Endothelial cell of hepatic sinusoid (primary cell): ENCODE data around the gene ARHGAP29.

Experiments used
- in situ Hi-C: cut with HindIII; loops from 2 replicates; pipeline ENCODE4 v1.10.0; 2017; ENCODE audit warnings: low sequenced_read_pairs

ARHGAP29 gene

GRCh38 chr1:94260635-94261387 lies 23.4 kb upstream of the ARHGAP29 start:
- in situ Hi-C loops = no loop called here

GRCh38 chr1:94259635-94260289 lies 22.4 kb upstream of the ARHGAP29 start:
- in situ Hi-C loops = no loop called here

DNA sequence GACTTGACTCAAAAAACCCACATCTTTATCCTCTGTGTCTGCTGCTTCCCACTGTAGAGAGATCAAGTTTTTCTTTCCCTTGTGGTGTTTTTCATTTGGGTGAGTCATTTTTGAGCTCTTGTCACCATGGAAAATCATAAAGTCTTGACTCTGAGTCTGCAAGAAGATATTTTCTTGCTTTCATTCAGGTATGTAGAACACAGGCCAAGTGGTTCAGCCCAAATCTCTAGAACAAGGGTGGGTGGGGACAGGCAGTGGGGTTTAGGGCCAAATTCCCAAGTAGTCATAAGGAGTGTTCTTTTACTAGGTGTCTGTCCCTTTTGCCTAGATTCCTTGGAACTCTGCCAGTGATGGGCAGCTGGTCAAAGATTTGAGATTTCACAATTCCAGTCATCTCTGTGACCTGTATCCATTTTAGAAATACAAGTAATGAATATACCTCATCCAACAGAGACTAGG lies 21.5 kb upstream of the ARHGAP29 start:
- in situ Hi-C loops = no loop called here

DNA sequence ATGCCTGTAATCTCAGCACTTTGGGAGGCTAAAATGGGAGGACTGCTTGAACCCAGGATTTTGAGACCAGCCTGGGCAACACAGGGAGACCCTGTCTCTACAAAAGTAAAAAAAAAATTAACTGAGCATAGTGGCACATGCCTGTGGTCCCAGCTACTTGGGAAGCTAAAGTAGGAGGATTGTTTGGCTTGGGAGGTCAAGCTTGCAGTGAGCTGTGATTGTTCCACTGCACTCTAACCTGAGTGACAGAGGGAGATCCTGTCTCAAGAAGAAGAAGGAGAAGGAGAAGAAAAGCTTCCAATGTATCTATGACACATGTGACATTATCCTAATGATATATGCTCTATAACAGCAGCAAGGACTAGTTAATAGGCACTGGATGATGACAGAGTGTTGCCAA lies 20.1 kb upstream of the ARHGAP29 start:
- in situ Hi-C loops = no loop called here

DNA sequence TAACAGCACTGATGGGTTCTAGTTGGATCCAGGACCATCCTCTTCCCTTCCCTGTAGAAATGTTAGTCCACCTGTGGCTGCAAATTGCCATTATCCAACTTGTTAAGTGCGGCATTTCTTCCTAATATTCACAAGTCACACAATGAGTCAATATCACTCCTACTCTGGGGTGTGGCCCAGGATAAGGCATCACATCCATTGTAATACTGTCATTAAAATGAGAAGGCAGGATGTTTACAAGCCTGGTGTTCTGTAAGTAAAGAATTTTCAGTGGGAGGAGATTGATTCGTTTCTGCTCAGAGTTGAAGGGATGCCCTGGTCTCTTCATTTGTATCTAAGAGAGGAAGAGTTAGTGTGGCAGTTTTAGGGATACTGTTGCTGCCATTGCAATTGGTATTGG lies 18.1 kb upstream of the ARHGAP29 start:
- in situ Hi-C loops = no loop called here

DNA sequence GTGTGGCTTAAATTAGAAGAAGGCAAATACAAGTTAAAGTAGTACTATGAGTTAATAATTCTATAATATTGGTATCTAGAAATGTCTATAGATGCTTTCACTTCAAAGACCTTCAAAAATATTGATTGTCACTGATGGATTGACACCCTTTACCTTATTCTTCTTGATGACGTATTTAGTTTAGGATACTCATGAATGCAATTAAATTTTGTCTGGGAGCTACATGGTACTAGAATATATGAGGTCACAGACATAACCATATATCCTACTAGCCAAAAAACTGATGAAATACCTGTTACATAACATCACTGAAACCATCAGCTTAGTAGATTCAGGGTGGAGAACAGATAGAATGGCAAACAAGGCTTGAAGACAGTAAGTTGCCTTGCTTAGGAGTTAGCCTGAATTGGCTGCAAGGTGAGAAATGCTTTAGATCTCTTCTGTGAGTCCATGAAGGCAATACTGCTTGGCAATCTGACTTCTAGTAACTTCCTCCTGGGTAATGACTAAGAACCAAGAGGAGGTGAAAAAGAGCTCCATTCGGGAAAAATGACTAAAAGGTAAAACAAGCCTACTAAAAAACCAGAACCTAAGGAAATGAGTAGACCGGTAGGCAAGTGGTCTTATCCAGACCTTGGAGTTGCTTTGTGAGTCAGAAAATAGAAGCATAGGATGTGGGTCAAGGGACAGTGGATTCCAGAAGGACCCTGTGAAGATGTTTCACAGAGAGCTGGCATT lies 16.9 kb upstream of the ARHGAP29 start:
- in situ Hi-C loops = no loop called here

DNA sequence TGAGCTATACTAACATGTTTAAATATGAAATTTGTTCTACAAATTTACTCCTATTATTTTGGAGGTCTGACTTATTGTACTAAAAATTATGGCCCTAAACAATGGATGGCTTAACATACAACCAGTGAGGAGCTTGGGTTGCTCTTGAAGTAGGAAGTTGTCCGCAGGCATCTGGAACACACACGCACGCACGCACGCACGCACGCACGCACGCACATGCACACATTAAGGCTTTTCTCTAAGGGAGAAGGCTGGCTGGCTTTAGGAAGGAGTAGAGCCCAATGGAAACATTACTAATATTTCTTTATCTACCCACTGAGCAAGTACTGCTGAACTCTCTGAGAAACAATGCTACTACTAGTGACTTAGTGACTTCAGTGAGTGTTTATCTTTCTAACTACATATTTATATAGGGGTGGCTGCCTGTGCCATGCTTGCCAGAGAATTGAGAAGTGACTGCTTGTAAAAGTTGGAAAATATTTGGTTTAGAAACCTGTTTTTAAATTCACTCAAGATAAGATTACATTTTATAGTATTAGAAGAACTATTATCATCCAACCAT lies 16.2 kb upstream of the ARHGAP29 start:
- in situ Hi-C loops = no loop called here

DNA sequence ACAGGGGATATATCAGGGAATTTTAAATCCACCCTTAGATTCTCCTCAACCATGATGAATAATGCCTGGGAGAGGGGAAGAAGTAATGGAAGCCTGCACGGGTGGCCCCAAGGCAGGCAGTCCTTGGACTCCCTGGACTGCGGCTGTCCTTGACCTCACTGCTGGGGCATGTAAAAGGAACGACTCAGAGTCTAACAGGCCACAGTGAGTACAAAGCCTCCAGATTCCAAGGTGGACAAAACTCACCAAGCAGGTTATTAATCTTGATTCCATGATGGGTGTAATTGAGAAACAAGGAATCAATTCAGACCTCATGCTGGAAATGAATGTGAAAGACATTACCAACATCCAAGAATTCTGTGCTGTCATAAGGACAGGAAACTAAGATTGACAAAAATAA lies 13.0 kb upstream of the ARHGAP29 start:
- in situ Hi-C loops = no loop called here

DNA sequence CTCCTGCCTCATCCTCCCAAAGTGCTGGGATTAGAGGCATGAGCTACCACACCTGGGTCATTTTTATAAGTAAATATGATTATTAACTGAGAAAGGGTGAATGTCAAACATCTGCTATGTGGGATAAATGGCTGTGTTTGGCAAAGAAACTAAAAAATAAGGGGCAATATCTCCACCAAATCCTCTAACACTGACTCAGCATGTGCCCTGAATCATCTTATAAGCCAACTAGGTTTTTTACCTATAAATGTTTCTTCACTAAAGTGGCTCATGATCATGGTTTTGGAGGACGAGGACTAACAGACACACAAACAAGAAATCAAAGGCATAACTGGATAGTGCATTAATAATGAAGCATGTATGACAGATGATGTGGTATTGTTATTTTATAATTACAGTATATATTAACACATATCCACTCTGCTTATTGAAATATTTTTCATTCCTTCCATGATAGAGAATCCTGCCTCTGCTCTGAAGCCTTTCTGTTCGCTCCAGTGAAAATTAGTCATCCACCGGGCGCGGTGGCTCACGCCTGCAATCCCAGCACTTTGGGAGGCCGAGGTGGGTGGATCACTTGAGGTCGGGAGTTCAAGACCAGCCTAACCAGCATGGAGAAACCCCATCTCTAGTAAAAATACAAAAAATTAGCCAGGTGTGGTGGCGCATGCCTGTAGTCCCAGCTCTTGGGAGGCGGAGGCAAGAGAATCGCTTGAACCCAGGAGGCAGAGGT lies 11.7 kb upstream of the ARHGAP29 start:
- in situ Hi-C loops = loop anchor here (10.0 kb wide), 1 partner anchor 194 kb away; no protein-coding TSS in a partner anchor

- in situ Hi-C loops = loop anchor here (10.0 kb wide), 1 partner anchor 193 kb away; no protein-coding TSS in a partner anchor
Measured at GRCh38 chr1:94247138-94248094, 10.0 kb upstream of the ARHGAP29 start.

DNA sequence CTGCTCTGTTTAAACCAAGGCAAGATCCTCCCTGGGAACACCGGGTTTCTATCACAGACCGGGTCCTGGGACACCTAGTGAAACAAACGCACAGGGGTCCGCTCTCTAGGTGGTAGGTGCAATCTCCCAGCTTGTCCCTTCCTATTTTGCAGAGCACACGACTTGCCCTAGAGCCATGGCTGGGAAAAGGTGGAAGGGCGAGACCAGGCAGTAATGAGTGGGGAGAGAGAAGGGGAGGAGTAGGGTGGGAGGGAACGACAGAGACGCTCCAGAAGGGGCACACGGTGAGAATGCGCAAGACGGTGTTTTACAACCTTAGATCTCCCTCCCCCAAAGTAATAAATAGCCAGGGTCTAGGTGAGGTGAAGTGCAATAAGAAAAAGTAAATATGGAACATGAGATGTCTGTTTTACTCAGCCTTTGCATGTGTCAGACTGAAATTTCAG lies 9.3 kb upstream of the ARHGAP29 start:
- in situ Hi-C loops = loop anchor here (10.0 kb wide), 1 partner anchor 192 kb away; no protein-coding TSS in a partner anchor

DNA sequence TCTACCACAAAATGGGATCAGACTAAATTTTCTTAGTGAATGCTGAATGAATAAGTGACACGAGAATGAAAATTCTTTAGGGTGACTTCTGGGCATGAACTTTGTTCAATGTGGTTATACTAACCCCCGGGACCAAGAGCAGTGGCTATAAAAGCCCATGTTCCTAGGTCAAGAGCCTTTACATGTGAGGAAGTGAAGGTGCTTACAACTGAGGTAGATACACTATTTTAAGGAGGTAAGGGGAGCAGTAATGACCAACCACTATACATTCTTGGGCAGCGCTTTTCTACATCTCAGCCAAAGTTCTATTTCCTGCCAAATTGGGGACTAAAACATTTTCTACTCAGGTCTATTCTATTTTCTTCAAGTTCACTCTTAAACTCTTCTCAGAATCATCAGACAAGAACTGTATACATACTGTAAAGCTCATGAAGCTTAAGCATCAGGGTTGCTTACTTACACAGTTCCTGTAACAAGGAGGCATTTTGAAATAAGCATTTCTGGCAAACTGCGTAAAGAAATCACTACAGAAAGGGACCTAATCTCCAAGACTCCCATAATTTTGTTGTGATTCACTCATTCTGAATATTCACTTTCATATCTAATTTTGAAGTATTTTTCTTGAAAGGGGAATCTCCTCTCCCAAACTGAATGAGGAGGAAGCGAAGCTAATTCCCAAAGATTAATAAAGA lies 8.5 kb upstream of the ARHGAP29 start:
- in situ Hi-C loops = loop anchor here (10.0 kb wide), 1 partner anchor 191 kb away; no protein-coding TSS in a partner anchor

- in situ Hi-C loops = loop anchor here (5.0 to 10.0 kb wide), 2 partner anchors 72 to 190 kb away; no protein-coding TSS in a partner anchor
Measured at GRCh38 chr1:94244816-94245215, 7.4 kb upstream of the ARHGAP29 start.

- in situ Hi-C loops = loop anchor here (5.0 to 10.0 kb wide), 2 partner anchors 74 to 189 kb away; no protein-coding TSS in a partner anchor
Measured at GRCh38 chr1:94243665-94244064, 6.3 kb upstream of the ARHGAP29 start.

DNA sequence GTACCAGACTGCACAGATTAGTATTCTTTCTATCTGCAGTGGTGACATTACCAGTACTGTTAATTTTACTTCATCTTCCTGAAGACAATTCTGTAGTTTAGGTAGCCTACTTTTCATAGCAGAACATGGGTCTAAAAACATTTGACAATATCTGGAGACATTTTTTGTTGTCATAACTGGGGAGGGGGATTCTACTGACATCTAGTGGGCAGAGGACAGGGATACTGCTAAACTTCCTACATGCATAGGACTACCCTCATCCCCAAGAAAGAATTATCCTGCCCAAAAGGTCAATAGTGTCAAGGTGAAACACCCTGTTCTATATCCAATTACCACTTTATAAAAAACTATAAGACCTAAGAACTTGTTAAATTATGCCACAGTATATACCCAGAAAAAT lies 3.4 kb upstream of the ARHGAP29 start:
- in situ Hi-C loops = loop anchor here (5.0 to 10.0 kb wide), 2 partner anchors 76 to 186 kb away; no protein-coding TSS in a partner anchor

DNA sequence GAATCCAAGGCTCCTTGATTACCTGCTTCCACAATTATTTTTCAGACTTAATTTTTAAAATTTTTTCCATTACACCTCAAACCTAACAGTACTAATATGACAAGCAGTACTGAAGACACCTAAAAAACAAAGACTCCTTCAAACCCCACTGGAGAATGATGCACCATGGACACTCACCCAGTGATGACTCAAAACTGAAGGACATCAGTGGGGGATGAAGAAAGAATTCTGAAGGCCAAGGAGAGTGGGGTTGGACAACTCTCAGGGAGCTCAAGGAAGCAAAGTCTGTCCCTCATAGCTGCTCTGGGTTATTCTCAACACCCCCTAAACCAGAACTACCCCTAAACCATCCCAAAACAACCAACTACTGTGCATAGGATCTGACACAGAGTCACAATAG lies 2.4 kb upstream of the ARHGAP29 start:
- in situ Hi-C loops = loop anchor here (5.0 to 10.0 kb wide), 2 partner anchors 78 to 185 kb away; no protein-coding TSS in a partner anchor

DNA sequence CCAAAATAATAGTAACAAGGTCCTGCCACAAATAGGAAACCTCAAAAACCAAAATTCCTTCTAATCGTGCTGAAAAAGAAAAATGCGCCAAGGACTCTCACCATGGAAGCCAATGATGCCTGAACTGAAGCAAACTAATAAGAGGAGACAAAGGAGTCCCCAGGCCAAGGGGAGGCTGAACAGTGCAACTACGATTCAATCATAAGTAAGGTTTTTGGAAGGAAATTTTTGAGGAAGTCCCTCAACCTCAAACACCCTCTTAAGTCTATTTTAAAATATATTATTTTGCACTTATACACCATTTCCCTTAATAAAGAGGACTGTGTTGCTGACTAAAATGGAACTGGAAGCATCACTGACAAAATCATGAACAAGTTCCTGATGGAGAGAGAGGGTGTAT lies 1.7 kb upstream of the ARHGAP29 start:
- in situ Hi-C loops = no loop called here

DNA sequence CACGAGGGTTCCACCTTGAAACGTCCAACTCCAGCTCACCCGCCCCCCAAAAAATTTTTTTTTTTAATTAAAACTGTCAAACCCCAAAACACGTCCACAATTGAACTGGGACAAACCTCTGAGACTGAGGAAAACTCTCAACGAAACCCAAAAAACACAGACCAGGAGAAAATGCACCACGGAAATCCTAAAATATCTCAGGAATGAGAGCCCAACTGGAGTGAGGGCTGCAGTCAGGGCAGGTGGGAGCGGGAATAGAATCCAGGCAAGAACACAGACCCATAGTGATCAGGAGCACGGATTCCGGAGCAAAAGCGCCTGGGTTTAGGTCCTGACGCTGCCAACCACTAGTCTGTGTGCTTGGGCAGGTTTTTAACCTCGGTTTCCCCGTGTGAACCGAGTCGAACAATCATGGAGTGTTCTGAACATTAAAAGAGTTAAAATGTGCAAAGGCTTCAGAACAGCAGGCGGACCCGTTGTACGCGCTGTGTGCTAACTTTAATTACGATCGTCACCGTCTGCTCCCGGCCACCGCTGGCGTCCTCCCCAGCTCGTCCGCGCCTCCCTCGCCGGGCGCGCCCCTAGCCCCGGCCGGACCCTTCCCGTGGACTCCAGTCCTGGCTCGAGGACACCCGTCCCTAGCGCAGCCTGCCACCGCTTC lies 624 bp downstream of the ARHGAP29 start:
- in situ Hi-C loops = no loop called here
